Dedifferentiated amniotic fluid mesenchymal stem cell (primary cell): ENCODE measurements around the gene AP1G2.

Experiments
- DNase-seq: peaks from one replicate; pipeline ENCODE4 v3.0.0-alpha.2; 2016; ENCODE audit errors: extremely low spot score

Gene AP1G2

DNA sequence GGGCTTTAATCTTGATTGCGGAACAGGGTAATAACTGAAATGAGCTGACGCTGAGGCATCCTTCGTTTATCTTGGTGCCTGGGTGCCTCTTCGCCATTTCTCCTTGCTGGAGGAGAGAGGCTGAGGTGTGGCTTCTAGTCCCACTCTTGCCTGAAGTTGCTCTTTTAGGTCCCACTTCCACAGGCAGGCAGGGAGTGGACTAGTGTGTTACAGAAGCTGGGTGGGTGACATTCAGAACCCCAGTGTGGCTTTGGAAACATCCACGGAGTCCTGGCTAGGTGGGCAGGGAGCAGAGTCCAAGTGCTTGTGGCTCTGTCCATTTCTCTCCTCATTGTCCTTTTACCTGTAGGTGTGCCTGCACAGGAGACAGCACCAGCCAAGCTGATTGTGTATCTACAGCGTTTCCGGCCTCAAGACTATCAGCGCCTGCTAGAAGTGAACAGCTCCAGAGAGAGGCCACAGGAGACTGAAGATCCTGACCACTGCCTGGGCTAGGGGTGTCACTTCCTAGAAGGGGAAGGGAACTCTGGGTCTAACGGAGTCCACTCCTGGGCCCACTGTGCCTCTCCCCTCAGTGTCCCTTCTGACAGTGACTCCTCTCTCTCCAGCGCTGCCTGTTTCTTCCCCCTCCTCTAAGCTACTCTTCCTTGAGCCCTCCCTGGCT is 9.1 kb downstream of the AP1G2 start:
- DNase-seq, result no peak

- no peak for DNase-seq
Observed at GRCh38 chr14:23557946-23558345, 9.6 kb downstream of the AP1G2 start.

GRCh38 chr14:23557521-23557920 is 10.1 kb downstream of the AP1G2 start:
- DNase-seq, result no peak

DNA sequence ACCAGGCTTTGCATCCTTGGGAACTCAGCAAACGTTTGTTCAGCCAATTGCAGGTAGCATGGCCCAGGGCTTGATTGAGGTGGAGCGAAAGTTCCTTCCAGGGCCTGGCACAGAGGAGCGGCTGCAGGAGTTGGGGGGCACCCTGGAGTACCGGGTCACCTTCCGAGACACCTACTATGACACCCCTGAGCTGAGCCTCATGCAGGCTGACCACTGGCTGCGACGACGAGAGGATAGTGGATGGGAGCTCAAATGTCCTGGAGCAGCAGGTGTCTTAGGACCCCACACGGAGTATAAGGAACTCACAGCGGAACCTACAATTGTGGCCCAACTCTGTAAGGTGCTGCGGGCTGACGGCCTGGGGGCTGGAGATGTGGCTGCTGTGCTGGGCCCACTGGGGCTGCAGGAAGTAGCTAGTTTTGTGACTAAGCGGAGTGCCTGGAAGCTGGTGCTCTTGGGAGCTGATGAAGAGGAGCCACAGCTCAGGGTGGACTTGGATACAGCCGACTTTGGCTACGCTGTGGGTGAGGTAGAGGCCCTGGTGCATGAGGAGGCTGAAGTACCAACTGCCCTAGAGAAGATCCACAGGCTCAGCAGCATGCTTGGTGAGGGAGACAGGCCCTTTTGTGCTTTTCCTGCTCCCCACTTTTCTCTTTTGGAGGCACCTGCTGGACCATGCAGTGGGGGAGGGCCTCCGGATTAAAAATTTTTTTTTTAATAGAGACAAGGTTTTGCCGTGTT is 10.7 kb downstream of the AP1G2 start:
- DNase-seq, result no peak

GRCh38 chr14:23555882-23556699 is 11.5 kb downstream of the AP1G2 start, which contains the start of gene THTPA:
Gene THTPA (plus strand): TSS chr14:23556271. CDS start chr14:23556758, 487 bp downstream.
- peak; percentile 86 for DNase-seq

DNA sequence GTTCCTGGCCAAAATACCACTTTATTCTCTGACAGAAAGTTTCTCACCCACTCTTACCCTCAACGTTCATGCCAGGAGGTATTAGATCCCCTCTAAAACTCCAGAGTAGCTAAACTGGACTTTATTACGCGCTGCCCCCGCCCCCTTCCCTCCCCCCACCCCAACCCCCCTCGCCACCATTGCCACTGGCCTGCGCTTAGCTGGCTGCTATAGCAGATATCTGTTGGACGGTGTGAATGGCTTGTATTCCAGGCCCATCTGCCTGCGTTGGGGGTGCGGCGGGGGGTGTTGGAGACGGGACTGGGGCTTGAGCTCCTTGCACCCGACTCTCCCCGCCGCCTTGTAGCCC is 12.1 kb downstream of the AP1G2 start:
- DNase-seq, result no peak

- no peak for DNase-seq
Observed at GRCh38 chr14:23551266-23552028, 16.1 kb downstream of the AP1G2 start, which contains the start of gene ZFHX2. Gene ZFHX2 (minus strand): TSS chr14:23551765. CDS start chr14:23535325, 16,440 bp downstream.

GRCh38 chr14:23550812-23551265 is 16.8 kb downstream of the AP1G2 start:
- no peak for DNase-seq

DNA sequence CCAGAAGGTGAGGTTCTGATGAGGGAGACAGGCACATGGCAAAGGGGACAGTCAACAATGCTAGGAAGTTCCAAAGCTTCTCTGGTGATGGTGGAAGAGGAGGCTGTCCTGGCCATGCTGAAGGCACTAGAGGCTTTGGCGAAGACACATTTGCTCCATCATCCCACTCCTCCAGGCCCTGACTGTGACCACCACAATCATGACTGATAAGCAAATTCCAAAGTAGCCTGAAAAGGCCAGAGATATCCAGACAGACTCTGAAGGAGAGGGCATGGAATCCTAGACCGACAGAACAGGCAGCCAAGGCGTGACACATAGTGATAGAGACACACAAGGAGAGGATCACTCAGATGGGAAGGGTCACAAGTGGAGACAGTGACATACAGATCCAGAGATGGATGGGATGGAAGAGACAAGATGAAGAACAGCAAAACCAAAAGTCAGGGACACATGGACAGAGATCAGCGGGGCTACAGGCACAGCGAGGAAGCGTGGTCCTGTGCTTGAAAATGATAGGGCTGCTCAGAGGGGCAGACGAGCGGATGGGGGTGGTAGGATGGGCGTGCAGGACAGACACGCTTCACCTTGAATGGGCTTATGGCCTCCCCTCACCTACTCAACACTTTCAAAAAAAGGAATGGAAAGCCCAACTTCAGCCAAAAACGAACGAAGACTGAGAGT is 17.3 kb downstream of the AP1G2 start:
- no peak for DNase-seq

GRCh38 chr14:23548351-23549318 is 19.0 kb downstream of the AP1G2 start:
- no peak for DNase-seq

GRCh38 chr14:23547924-23548323 is 19.7 kb downstream of the AP1G2 start:
- DNase-seq, result no peak

DNA sequence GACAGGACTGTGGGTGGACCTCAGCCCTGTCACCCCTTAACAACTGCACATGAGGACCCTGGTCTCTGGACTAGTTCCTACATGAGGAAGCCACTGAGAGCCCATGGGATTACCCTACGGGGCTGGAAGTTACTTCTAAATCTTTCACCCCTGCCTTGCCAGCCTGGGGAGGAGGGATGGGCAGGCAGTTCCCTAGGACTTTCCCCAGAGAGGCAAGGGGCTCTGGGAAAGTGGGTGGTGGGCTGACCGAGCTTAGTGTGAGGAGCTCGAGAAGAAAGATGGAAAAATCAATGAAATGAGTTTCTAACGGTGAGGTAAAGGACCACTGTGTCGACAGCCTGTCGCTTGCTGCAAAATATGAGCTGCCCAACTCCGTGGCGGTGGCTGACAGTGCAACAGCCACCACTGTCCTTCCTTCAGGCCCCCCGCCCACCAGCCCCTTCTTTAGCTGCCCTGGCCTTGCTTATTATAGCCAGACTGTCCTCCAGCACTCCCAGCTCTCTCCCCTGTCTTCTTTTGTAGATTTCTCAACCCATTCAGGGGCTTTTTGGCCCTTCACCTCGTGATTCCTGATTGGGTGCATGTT is 21.0 kb downstream of the AP1G2 start:
- DNase-seq, result no peak

- no peak for DNase-seq
Observed at GRCh38 chr14:23545740-23546365, 21.7 kb downstream of the AP1G2 start.

GRCh38 chr14:23544511-23545447 is 22.8 kb downstream of the AP1G2 start:
- no peak for DNase-seq

- DNase-seq, result no peak
Observed at GRCh38 chr14:23543403-23543802, 24.2 kb downstream of the AP1G2 start.

GRCh38 chr14:23542261-23542660 is 25.3 kb downstream of the AP1G2 start:
- no peak for DNase-seq

DNA sequence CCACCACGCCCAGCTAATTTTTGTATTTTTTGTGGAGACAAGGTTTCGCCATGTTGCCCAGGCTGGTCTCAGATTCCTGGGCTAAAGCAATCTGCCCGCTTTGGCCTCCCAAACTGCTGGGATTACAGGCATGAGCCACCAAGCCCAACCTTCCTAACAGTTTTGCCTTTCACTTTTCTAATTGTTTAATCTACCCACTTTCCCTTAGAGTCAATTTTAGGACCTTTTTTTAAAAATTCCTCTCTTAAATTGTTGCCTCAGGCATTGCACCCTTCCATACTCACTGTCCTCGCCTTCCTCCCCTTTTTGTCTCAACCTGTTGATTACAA is 27.5 kb downstream of the AP1G2 start:
- no peak for DNase-seq
